Liver (tissue), 9 donors: ENCODE results near the gene CYP2S1. TPM values are rescaled to one million over a fixed set of nuclear protein-coding genes. Genes with fewer than 3 reads are reported as not detected.

Experiments used
- DNase-seq: peaks from one replicate; pipeline ENCODE4 v3.0.0-alpha.2; 2017; ENCODE audit warnings: low spot score
- H3K27ac ChIP-seq, 2 donors: one replicate each; pipeline ENCODE4 v1.7.0; 2013; ENCODE audit warnings: inconsistent platforms in 2 of 2, low read length in 2 of 2, control low read depth in 1 of 2, low read depth in 1 of 2, mild to moderate bottlenecking in 1 of 2
- H3K27me3 ChIP-seq, 4 donors: one replicate each; pipeline versions ENCODE4 v1.6.1 to v1.7.0; 2013; ENCODE audit warnings: low read length in 3 of 4, inconsistent platforms in 1 of 4, mild to moderate bottlenecking in 1 of 4, moderate library complexity in 1 of 4; ENCODE audit not compliant: control insufficient read depth in 4 of 4, insufficient read depth in 4 of 4
- H3K36me3 ChIP-seq, 4 donors: one replicate each; pipeline versions ENCODE4 v1.6.1 to v1.7.0; 2013; ENCODE audit warnings: low read length in 3 of 4, mild to moderate bottlenecking in 3 of 4, low read depth in 1 of 4, moderate library complexity in 1 of 4; ENCODE audit not compliant: control insufficient read depth in 4 of 4, insufficient read depth in 3 of 4
- H3K4me1 ChIP-seq, 4 donors: one replicate each; pipeline versions ENCODE4 v1.6.1 to v1.7.0; 2013; ENCODE audit warnings: low read length in 3 of 4, mild to moderate bottlenecking in 3 of 4, moderate library complexity in 1 of 4; ENCODE audit not compliant: control insufficient read depth in 4 of 4, insufficient read depth in 4 of 4
- H3K4me3 ChIP-seq, 3 donors: one replicate each; pipeline versions ENCODE4 v1.6.1 to v1.7.0; 2013; ENCODE audit warnings: low read length in 3 of 3, control low read depth in 1 of 3, low read depth in 1 of 3, mild to moderate bottlenecking in 1 of 3
- H3K9ac ChIP-seq, 2 donors: one replicate each; pipeline ENCODE4 v1.7.0; 2013; ENCODE audit warnings: low read length in 2 of 2, mild to moderate bottlenecking in 2 of 2, moderate library complexity in 2 of 2, control low read depth in 1 of 2, low read depth in 1 of 2
- H3K9me3 ChIP-seq, 4 donors: one replicate each; pipeline versions ENCODE4 v1.6.1 to v1.7.0; 2013; ENCODE audit warnings: low read length in 3 of 4; ENCODE audit not compliant: control insufficient read depth in 4 of 4
- CTCF ChIP-seq: fragments of 150-350 bp; IDR thresholded peaks from 2 replicates; pipeline ENCODE4 v1.5.1; 2017; ENCODE audit warnings: improper control_type of control experiment, low read depth, low read length; ENCODE audit not compliant: missing input control
- EGR1 ChIP-seq, 2 donors: IDR thresholded peaks; 2 replicates each; pipeline ENCODE4 v1.6.1; 2016 to 2018; ENCODE audit warnings: antibody characterized with exemption in 2 of 2, low read depth in 2 of 2
- FOXA1 ChIP-seq: IDR thresholded peaks from 2 replicates; pipeline ENCODE4 v1.6.1; 2016; ENCODE audit warnings: antibody characterized with exemption
- FOXA2 ChIP-seq: IDR thresholded peaks from 2 replicates; pipeline ENCODE4 v1.6.1; 2016; ENCODE audit warnings: antibody characterized with exemption
- GABPA ChIP-seq, 2 donors: IDR thresholded peaks in 1 of 2; conservative IDR thresholded peaks in 1 of 2; 2 replicates each; pipeline ENCODE4 v1.6.1; 2016; ENCODE audit warnings: antibody characterized with exemption in 2 of 2, mild to moderate bottlenecking in 1 of 2, moderate library complexity in 1 of 2
- HNF4A ChIP-seq, 2 donors: conservative IDR thresholded peaks; 2 replicates each; pipeline ENCODE4 v1.6.1; 2016; ENCODE audit warnings: antibody characterized with exemption in 2 of 2, mild to moderate bottlenecking in 2 of 2
- HNF4G ChIP-seq: IDR thresholded peaks from 2 replicates; pipeline ENCODE4 v1.6.1; 2016; ENCODE audit warnings: antibody characterized with exemption
- JUND ChIP-seq, 2 donors: IDR thresholded peaks; 2 replicates each; pipeline ENCODE4 v1.6.1; 2016; ENCODE audit warnings: antibody characterized with exemption in 2 of 2
- MAX ChIP-seq: IDR thresholded peaks from 2 replicates; pipeline ENCODE4 v1.6.1; 2016; ENCODE audit warnings: antibody characterized with exemption
- NR2F2 ChIP-seq: IDR thresholded peaks from 2 replicates; pipeline ENCODE4 v1.6.1; 2016; ENCODE audit warnings: antibody characterized with exemption
- RAD21 ChIP-seq, 2 donors: IDR thresholded peaks; 2 replicates each; pipeline ENCODE4 v1.6.1; 2016; ENCODE audit warnings: antibody characterized with exemption in 2 of 2, mild to moderate bottlenecking in 2 of 2
- REST ChIP-seq: IDR thresholded peaks from 2 replicates; pipeline ENCODE4 v1.6.1; 2016; ENCODE audit warnings: antibody characterized with exemption, mild to moderate bottlenecking
- RXRA ChIP-seq, 2 donors: IDR thresholded peaks; 2 replicates each; pipeline ENCODE4 v1.6.1; 2017 to 2018; ENCODE audit warnings: antibody characterized with exemption in 2 of 2, mild to moderate bottlenecking in 1 of 2
- SP1 ChIP-seq: IDR thresholded peaks from 2 replicates; pipeline ENCODE4 v1.6.1; 2018; ENCODE audit warnings: antibody characterized with exemption, mild to moderate bottlenecking
- TAF1 ChIP-seq: conservative IDR thresholded peaks from 2 replicates; pipeline ENCODE4 v1.6.1; 2016; ENCODE audit warnings: antibody characterized with exemption, mild to moderate bottlenecking
- YY1 ChIP-seq: IDR thresholded peaks from 2 replicates; pipeline ENCODE4 v1.6.1; 2016; ENCODE audit warnings: antibody characterized with exemption, mild to moderate bottlenecking
- WGBS: extraction: QIAGEN DNeasy Blood & Tissue Kit; methylation state at CpG from one replicate; pipeline ENCODE4 v1.1.7; 2013; 5-methylcytosine and 5-hydroxymethylcytosine counted together
- polyA plus RNA-seq, 2 donors: library from polyadenylated mRNA; stranded (reverse) in 1 of 2; unstranded in 1 of 2; fragments of 200-250 nt in 1 of 2; fragments of >200 nt in 1 of 2; fragmentation: Nextera tagmentation in 1 of 2; extraction: Ambion mirVana in 1 of 2; gene quantifications; one replicate each; pipeline versions ENCODE4 v1.2.1 to v1.2.3, GENCODE V29; 2013 to 2015
- total RNA-seq, 2 donors: library from RNA; depleted of rRNA; stranded (reverse); fragments of >200 nt; gene quantifications; one replicate each; pipeline ENCODE4 v1.2.3, GENCODE V29; 2014
- TF ChIP-seq, protein P1 (sequence below): IDR thresholded peaks from 2 replicates; pipeline ENCODE4 v1.6.1; 2016; ENCODE audit warnings: antibody characterized with exemption
- donor health status: healthy.
- donor health status: healthy.
- donor health status: healthy.
- donor health status: healthy.
- donor health status: healthy.

Gene CYP2S1
- total and polyA plus RNA-seq, 4 donors, result 0.35 to 1.9 (median 1.5) TPM

GRCh38 chr19:41241859-41242258, 48.8 kb downstream of the CYP2S1 start (continued):
- TF ChIP-seq CTCF, result no peak
- TF ChIP-seq YY1, result no peak
- no peak for TF ChIP-seq EGR1 (IDR thresholded peaks at IDR 0.05; ENCODE audit: low read depth in 2 of 2)
- no peak for TF ChIP-seq TAF1
- TF ChIP-seq, protein P1, sequence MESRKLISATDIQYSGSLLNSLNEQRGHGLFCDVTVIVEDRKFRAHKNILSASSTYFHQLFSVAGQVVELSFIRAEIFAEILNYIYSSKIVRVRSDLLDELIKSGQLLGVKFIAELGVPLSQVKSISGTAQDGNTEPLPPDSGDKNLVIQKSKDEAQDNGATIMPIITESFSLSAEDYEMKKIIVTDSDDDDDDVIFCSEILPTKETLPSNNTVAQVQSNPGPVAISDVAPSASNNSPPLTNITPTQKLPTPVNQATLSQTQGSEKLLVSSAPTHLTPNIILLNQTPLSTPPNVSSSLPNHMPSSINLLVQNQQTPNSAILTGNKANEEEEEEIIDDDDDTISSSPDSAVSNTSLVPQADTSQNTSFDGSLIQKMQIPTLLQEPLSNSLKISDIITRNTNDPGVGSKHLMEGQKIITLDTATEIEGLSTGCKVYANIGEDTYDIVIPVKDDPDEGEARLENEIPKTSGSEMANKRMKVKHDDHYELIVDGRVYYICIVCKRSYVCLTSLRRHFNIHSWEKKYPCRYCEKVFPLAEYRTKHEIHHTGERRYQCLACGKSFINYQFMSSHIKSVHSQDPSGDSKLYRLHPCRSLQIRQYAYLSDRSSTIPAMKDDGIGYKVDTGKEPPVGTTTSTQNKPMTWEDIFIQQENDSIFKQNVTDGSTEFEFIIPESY, result no peak

DNA sequence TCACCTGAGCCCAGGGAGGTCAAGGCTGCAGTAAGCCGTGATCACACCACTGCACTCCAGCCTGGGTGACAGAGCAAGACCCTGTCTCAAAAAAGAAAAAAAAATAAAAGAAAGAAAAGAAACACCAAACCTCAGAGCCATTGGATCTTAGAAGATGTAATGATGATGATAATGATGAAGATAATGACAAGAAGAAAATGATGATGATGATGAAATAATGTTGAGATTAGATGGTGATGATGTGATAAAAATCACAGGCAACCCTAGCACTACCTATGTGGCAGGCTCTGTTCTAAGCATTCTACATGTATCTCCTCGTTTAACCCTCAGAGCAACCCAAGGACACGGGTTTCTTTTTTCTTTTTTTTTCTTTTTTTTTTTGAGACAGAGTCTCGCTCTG, 51.1 kb downstream of the CYP2S1 start:
- Histone ChIP-seq H3K36me3 (no peaks in the 10 kb centered on the region), H3K27ac (no peak overlapping the region), H3K27me3 (no peaks in the 10 kb centered on the region), H3K9ac (no peak overlapping the region), H3K4me1 (no peaks in the 10 kb centered on the region), H3K4me3 (no peak overlapping the region), H3K9me3 (no peaks in the 10 kb centered on the region)
- DNase-seq, result no peak
- WGBS, result 86% methylated on average over 4 of the region's 4 CpGs
- TF ChIP-seq GABPA (IDR thresholded peaks at IDR 0.05 in 1 of 2, conservative IDR thresholded peaks at IDR 0.05 in 1 of 2), result no peak
- no peak for TF ChIP-seq RXRA (IDR thresholded peaks at IDR 0.05)
- no peak for TF ChIP-seq SP1
- no peak for TF ChIP-seq JUND (IDR thresholded peaks at IDR 0.05)
- TF ChIP-seq NR2F2, result no peak
- TF ChIP-seq HNF4G, result no peak
- TF ChIP-seq REST, result no peak
- no peak for TF ChIP-seq TAF1
- TF ChIP-seq, protein P1, result no peak
- no peak for TF ChIP-seq MAX
- no peak for TF ChIP-seq FOXA2
- no peak for TF ChIP-seq FOXA1
- no peak for TF ChIP-seq RAD21 (IDR thresholded peaks at IDR 0.05)
- no peak for TF ChIP-seq HNF4A (conservative IDR thresholded peaks at IDR 0.05)
- TF ChIP-seq CTCF, result no peak
- no peak for TF ChIP-seq EGR1 (IDR thresholded peaks at IDR 0.05; ENCODE audit: low read depth in 2 of 2)
